LHCN-M2 (cell line): Measurements from ENCODE around the gene ACAT2. TPM values are rescaled to one million over a fixed set of nuclear protein-coding genes. Genes with fewer than 3 reads are reported as not detected.
A peak's percentile ranks its signal among the peaks of the same experiment; 100 is the strongest.
"Not testable (repeated sequence)": the region's sequence is repeated elsewhere in the genome, so short reads cannot be mapped to it uniquely, and the experiment has no call there.

Experiments
- DNase-seq: peaks from one replicate; pipeline ENCODE4 v3.0.0-alpha.2; 2012; ENCODE audit warnings: low read depth
- polyA plus RNA-seq: library from polyadenylated mRNA; unstranded; fragments of >200 nt; gene quantifications from one replicate; pipeline ENCODE4 v1.2.1, GENCODE V29; 2012; ENCODE audit warnings: missing spikeins
- total RNA-seq: library from RNA; depleted of rRNA; stranded (reverse); fragments of >200 nt; gene quantifications from 2 replicates; pipeline ENCODE4 v1.2.3, GENCODE V29; 2014; rRNA removed

The ACAT2 gene
- 24.2 and 27.4 TPM in 2 replicates for total RNA-seq
- polyA plus RNA-seq = 66.1 TPM

- DNase-seq = peak; percentile 92
Measured at GRCh38 chr6:159761873-159762680, at the start of gene ACAT2. TSS of gene ACAT2 (plus strand) at chr6:159762045. CDS start at chr6:159762088, 43 bp downstream.

DNA sequence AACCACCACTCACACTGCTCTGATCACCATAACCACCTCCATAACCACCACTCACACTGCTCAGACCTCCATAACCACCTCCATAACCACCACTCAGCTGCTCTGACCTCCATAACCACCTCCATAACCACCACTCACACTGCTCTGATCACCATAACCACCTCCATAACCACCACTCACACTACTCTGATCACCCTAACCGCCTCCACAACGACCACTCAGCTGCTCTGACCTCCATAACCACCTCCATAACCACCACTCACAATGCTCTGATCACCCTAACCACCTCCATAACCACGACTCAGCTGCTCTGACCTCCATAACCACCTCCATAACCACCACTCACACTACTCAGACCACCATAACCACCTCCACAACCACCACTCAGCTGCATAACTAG is 49.5 kb upstream of the ACAT2 start:
- DNase-seq = not testable (repeated sequence)

- no peak for DNase-seq
Measured at GRCh38 chr6:159713984-159714383, 47.9 kb upstream of the ACAT2 start.

DNA sequence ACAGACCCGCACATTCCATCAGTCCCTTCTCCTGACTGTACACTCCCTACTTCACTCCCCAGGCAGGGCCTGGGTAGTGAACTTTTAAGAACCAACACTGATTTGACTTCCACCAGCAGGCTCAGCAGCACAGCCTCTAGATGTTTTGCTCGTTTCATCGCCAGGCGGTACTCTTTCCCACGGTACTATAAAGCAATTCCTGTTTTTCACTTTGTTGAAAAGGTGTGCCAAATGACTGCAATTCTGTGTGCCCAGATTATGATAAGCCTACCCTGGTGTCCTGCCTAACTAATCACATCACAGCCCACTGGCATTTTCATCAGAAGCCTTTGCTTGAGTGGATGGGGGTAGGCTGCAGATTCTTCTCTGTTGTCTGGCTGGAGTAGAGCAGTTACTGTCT is 47.4 kb upstream of the ACAT2 start:
- no peak for DNase-seq

- no peak for DNase-seq
Measured at GRCh38 chr6:159715166-159715565, 46.7 kb upstream of the ACAT2 start.

- DNase-seq = no peak
Measured at GRCh38 chr6:159715605-159716004, 46.2 kb upstream of the ACAT2 start.

DNA sequence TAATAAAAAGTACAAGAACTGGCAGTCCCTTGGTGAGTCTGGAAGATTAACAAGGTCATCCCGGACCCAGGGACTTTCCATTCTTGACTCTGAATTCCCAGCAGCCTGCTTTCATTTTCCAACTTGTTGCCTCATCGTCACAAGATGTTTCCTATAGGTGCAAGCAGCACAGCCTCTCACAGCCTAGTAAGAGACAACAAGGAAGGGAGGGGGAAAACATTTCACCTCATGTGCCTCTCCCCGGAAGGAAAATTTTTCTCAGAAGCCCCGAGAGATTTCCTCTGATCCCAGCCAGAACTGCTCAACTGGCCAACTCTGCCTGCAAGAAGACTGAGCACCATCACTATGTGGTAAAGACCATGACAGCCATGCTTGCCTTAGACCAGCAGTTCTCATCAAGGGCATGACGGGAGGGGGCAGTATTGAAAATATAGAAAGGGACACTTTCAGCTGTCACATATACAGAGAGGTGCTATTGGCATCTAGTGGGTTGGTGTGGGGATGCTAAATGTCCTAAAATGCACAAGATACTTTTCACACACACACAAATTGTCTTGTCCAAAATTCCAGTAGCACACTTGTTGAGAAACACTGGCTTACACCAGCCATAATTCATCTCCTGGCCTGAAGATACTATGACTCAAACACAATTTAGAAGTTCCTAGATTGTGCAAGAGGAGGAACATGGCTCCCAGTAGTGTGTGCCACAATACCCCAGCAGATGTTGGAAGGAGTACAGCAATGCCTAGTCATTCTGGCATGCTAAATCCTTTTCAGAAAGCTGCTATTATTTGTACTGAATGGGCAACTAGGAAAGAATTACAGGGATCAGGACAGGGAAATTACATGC is 45.4 kb upstream of the ACAT2 start:
- peak; percentile 92 for DNase-seq

DNA sequence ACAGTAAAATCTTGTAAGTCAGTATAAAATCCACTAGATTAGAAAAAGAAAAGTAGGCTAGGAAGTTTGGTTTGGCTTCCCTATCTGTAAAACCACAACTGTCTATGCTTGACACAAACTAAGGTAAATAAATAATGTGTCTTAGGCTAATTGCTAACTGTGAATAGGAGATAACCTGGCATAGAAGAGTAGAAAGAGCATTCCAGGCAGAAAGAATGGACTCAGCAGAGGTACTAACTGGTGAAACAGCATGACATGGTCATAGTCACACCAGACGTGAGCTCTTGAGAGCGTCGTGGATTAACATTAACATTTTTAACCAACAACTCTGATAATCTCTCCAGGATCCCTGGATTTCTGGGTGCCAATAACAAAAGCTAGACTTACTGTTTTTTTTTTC is 43.2 kb upstream of the ACAT2 start:
- DNase-seq = no peak

- no peak for DNase-seq
Measured at GRCh38 chr6:159719287-159719686, 42.6 kb upstream of the ACAT2 start.

DNA sequence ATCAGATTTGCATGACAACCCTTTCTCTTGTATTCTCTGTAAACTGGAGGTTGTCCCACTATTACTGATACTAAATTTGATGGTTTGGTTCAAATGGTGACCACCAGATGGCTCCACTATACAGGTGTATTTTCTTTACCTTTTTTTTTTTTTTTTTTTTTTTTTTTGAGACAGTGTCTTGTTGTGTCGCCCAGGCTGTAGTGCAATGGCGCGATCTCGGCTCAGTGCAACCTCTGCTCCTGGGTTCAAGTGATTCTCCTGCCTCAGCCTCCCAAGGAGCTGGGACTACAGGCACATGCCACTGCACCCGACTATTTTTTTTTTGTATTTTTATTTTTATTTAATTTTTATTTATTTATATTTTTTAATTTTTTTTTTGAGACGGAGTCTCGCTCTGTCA is 41.1 kb upstream of the ACAT2 start:
- DNase-seq = peak; percentile 19

- DNase-seq = not testable (repeated sequence)
Measured at GRCh38 chr6:159721981-159722380, 39.9 kb upstream of the ACAT2 start.

DNA sequence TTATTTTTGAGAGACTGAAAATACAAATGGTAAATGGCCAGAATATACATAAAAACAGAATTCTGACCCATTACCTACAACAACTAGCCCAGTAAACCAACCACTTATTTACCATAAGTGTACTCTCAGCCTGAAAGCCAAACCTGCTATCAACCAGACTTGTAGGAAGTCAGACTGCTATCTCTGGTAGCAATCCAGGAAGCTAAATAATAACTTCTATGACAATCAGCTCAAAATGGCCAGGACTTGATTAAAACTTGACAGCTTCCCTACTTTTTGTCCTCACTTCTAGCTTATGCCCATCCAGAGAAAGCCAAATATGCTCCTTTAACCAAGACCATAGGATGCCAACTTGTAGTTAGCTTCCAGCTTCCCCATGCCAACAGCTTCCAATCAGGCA is 39.2 kb upstream of the ACAT2 start:
- no peak for DNase-seq

- DNase-seq = no peak
Measured at GRCh38 chr6:159723259-159723658, 38.6 kb upstream of the ACAT2 start.

DNA sequence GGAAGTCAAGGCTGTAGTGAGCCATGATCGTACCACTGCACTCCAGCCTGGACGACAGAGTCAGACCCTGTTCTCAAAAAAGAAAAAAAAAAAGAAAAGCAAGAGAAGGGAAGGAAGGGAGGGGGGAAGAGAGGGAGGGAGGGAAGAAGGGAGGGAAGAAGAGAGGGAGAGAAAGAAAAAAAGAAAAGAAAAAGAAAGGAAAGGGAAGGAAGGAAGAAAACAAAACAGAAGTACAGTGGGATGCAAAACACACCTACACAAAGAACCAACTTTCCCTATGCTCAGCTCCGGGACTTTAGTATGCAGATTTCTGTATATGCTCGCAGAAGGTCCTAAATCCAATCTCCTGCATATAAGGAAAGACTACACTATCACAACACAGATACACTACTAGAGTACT is 37.1 kb upstream of the ACAT2 start:
- DNase-seq = no peak

GRCh38 chr6:159725208-159725607 is 36.6 kb upstream of the ACAT2 start:
- DNase-seq = not testable (repeated sequence)

DNA sequence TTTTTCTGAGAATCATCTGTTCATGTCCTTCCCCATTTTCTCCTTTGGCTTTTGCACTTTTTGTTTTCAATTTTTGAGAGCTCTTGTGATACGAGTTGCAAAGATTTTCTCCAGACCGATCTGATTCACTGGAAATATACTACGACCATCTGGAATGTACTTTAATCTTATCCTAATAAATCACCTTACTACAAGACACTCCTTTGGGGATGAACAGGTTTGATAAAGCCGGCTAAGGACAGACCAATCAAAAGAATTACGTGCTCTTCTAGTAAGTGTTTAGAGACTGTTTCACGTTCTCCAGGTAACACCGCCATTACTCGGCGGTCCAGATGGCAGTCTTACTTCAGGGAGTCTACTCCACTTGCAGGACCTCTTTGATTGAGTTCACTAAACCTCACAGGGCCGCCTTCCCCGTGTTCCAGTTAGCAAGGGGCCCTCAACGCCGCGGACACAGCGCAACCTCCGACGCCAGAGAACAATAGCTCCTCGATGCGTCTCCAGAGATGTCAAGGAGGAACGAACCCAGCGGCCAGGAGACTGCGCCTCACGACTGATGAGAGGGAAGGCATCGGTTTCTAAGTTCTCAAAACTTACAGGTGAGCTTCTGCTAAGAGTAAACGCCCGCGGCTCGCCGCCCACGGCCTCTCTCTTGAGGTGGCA is 35.5 kb upstream of the ACAT2 start:
- DNase-seq = no peak

- DNase-seq = peak; percentile 92
Measured at GRCh38 chr6:159726918-159727716, 34.7 kb upstream of the ACAT2 start, which contains the start of gene WTAP. TSS of gene WTAP (plus strand) at chr6:159727506. CDS start at chr6:159736266, 8,760 bp downstream.

DNA sequence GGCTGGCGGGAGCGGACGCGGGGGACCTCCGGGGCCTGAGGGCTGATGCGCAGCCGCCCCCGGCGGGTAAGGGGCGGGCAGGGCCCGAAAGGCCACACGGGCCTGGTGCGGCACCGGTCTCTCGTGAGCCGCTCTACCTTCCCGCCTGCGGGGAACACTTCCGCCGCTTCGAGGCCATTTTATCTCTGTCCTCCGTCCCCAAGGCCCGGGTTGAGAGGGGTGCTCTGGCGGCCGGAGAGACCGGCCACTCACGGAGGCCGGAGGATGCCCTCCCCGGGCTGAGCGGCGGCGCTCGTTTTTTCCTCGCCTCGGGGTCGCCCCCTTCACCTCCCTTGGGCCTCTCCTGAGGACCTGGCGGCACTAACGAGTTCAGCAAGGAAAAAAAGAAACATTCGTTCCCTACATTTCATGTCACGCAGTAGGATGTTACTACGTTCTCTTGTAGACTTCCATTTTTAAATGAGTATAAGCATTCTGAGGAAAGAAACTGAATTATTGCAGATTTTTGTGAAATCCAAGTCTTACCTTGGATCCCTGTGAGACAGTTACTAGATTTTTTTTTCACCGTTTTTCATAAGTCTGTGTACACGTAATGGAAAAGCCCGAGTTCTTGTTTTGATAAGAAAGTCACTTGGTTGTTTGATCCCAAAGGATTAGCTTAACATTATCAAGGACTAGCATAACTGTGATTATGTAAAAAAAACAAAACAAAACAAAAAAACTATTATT is 34.0 kb upstream of the ACAT2 start:
- peak; percentile 40 for DNase-seq

- DNase-seq = no peak
Measured at GRCh38 chr6:159728531-159728964, 33.3 kb upstream of the ACAT2 start.

- DNase-seq = peak; percentile 13
Measured at GRCh38 chr6:159729598-159730331, 32.1 kb upstream of the ACAT2 start.
